Neutrophil (primary cell): ENCODE measurements around the gene SLC7A8.

Experiments
- H3K27ac ChIP-seq: fragments of 200-600 bp; sonication (generic); 2 replicates; pipeline ENCODE4 v1.5.1; 2016; ENCODE audit warnings: mild to moderate bottlenecking, moderate library complexity
- H3K27me3 ChIP-seq: fragments of 200-600 bp; sonication (generic); 2 replicates; pipeline ENCODE4 v1.6.0; 2016; ENCODE audit warnings: mild to moderate bottlenecking
- H3K36me3 ChIP-seq: fragments of 200-600 bp; sonication (generic); 2 replicates; pipeline ENCODE4 v1.5.1; 2017
- H3K4me1 ChIP-seq, 2 experiments: fragments of 200-600 bp in 1 of 2; sonication (generic) in 1 of 2; 1 replicate in 1 of 2; 2 replicates in 1 of 2; pipeline versions ENCODE4 v1.5.1 to v1.6.1; 2013 to 2016; ENCODE audit warnings: low read depth in 1 of 2, low read length in 1 of 2, mild to moderate bottlenecking in 1 of 2, moderate library complexity in 1 of 2; ENCODE audit not compliant: control insufficient read depth in 1 of 2, insufficient read depth in 1 of 2
- H3K4me3 ChIP-seq, 2 experiments: fragments of 200-600 bp in 1 of 2; sonication (generic) in 1 of 2; 1 replicate in 1 of 2; 2 replicates in 1 of 2; pipeline ENCODE4 v1.5.1; 2013 to 2016; ENCODE audit warnings: low read depth in 1 of 2, low read length in 1 of 2, mild to moderate bottlenecking in 1 of 2, moderate library complexity in 1 of 2
- H3K9me3 ChIP-seq: fragments of 200-600 bp; sonication (generic); 2 replicates; pipeline ENCODE4 v1.5.1; 2016
- CTCF ChIP-seq: fragments of 200-600 bp; sonication (generic); IDR thresholded peaks from 2 replicates; pipeline ENCODE4 v1.5.1; 2016; ENCODE audit warnings: antibody characterized with exemption

The SLC7A8 gene

GRCh38 chr14:23095196-23096108 lies 88.0 kb downstream of the SLC7A8 start, which contains the start of gene C14orf119:
C14orf119 (plus strand) TSS chr14:23095505; CDS start chr14:23097659, 2,154 bp downstream.
- H3K36me3 ChIP-seq, result peaks cover 47% of the 10 kb centered on the region
- H3K9me3 ChIP-seq, result no peaks in the 10 kb centered on the region
- peak; percentile 54 for TF ChIP-seq CTCF
- H3K27me3 ChIP-seq, result no peaks in the 10 kb centered on the region
- peaks cover 37 to 41% of the 10 kb centered on the region in 2 experiments for H3K4me1 ChIP-seq
- peak within 1 kb of the TSS; percentile 89 for H3K27ac ChIP-seq
- peak within 1 kb of the TSS; percentile 92 to 98 for H3K4me3 ChIP-seq

- no peak for TF ChIP-seq CTCF
- Histone ChIP-seq H3K27ac (peak within 1 kb of the TSS; percentile 89), H3K27me3 (no peaks in the 10 kb centered on the region), H3K9me3 (no peaks in the 10 kb centered on the region), H3K4me3 (peak within 1 kb of the TSS; percentile 92 to 98), H3K4me1 (peaks cover 37 to 41% of the 10 kb centered on the region in 2 experiments), H3K36me3 (peaks cover 54% of the 10 kb centered on the region)
Measured at GRCh38 chr14:23094666-23095195, 88.7 kb downstream of the SLC7A8 start, which contains the start of gene ACIN1. ACIN1 (minus strand) TSS chr14:23095136; CDS start chr14:23095112, 24 bp downstream.

- no peaks in the 10 kb centered on the region for H3K27me3 ChIP-seq
- peak overlapping the region; percentile 92 to 98 for H3K4me3 ChIP-seq
- H3K36me3 ChIP-seq, result peaks cover 59% of the 10 kb centered on the region
- TF ChIP-seq CTCF, result no peak
- H3K27ac ChIP-seq, result peak overlapping the region; percentile 89
- peaks cover 37 to 41% of the 10 kb centered on the region in 2 experiments for H3K4me1 ChIP-seq
- H3K9me3 ChIP-seq, result no peaks in the 10 kb centered on the region
Measured at GRCh38 chr14:23093991-23094665, 89.3 kb downstream of the SLC7A8 start.

GRCh38 chr14:23093526-23093925 lies 89.9 kb downstream of the SLC7A8 start:
- Histone ChIP-seq H3K27ac (peak overlapping the region; percentile 89), H3K9me3 (no peaks in the 10 kb centered on the region), H3K4me3 (peak overlapping the region; percentile 92 to 98), H3K36me3 (peaks cover 59% of the 10 kb centered on the region), H3K27me3 (no peaks in the 10 kb centered on the region), H3K4me1 (peaks cover 37 to 41% of the 10 kb centered on the region in 2 experiments)
- TF ChIP-seq CTCF, result no peak

- Histone ChIP-seq H3K4me3 (no peak overlapping the region), H3K4me1 (peaks cover 37 to 41% of the 10 kb centered on the region in 2 experiments)
Measured at GRCh38 chr14:23093104-23093503, 90.4 kb downstream of the SLC7A8 start.

More at GRCh38 chr14:23093104-23093503, 90.4 kb downstream of the SLC7A8 start:
- Histone ChIP-seq H3K27me3 (no peaks in the 10 kb centered on the region), H3K9me3 (no peaks in the 10 kb centered on the region), H3K27ac (peak overlapping the region; percentile 89), H3K36me3 (peaks cover 57% of the 10 kb centered on the region)
- TF ChIP-seq CTCF, result no peak
